ENCODE data around the gene RNF13. TPM values are rescaled to one million over a fixed set of nuclear protein-coding genes. Genes with fewer than 3 reads are reported as not detected.

Gene RNF13
- polyA plus RNA-seq, 3 donors: 31.6 to 48.0 (median 43.0) TPM

DNA sequence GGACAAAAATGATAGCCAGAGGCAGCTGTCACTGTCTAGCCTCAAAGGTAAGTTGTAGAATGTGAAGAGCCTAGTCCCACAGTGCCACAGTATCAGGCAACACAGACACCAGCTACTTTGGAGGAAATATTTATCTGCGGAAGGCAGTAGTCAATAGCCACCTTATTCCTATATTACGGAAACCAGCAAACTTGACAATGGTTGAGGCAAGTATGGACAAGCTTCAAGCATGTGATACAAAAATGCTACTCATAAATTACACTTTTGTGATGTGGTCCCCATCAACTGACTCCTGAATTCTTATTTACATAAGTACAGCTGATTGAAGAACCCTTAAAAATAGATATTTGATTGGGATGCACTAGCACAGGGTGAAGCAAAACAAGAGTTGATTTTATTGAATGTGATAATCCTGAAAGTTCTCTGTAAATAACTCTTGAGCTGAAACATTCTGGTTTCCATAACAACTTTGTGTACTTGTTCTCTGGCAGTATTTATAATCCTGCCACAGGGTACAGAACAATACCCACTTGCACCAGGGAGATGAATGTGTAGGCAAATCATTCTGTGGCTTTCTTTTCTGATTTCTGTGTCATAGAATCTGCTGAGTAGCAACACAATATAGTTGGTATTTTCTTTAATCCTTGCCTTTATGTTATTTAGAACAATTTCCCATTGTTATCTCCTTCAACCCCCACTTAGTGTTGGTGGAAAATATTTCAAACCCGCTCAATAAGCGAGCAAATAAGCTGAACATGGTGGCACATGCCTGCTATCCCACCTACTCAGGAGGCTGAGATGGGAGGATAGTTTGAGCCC is 20.4 kb upstream of the RNF13 start, which contains the start of gene ANKUB1:
Gene ANKUB1, minus strand, starts transcription at position 103 of the 819 bp plus-strand sequence. CDS start 188 bp downstream, outside the sequence.
- no peak within 1 kb of the TSS for H3K27ac ChIP-seq (ENCODE audit: low read depth, low read length)
- 89 to 94% (median 93%) methylated on average over 4 of the region's 4 CpGs for WGBS, 3 donors

GRCh38 chr3:149796026-149796425 is 17.0 kb upstream of the RNF13 start:
- WGBS, 3 donors: 56 to 97% (median 66%) methylated on average over 1 of the region's 1 CpG
- H3K27ac ChIP-seq (ENCODE audit: low read depth, low read length): no peak overlapping the region

GRCh38 chr3:149800693-149801092 is 12.3 kb upstream of the RNF13 start:
- WGBS, 3 donors: 92 to 95% (median 94%) methylated on average over 8 of the region's 8 CpGs
- H3K27ac ChIP-seq (ENCODE audit: low read depth, low read length): no peak overlapping the region

DNA sequence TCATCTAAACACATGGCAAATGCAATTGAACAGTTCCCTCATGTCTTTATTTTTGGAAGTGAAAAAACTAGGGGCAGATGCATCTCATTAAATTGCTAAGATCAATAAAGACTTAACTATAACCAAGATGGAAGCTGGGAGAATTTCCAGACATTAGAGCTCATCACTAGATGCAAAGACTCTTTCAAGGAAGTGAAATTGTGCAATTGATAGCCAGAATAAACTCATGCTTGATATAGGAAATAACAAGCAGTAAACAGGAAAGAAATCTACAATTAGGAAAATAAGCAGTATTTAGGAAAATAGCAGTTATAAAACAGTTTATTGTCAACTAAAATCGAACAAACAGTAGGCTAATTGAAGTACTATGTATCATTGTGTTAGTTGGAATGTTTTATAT is 11.8 kb upstream of the RNF13 start:
- H3K27ac ChIP-seq (ENCODE audit: low read depth, low read length): no peak overlapping the region
- 58 to 91% (median 72%) methylated on average over 1 of the region's 1 CpG for WGBS, 3 donors

DNA sequence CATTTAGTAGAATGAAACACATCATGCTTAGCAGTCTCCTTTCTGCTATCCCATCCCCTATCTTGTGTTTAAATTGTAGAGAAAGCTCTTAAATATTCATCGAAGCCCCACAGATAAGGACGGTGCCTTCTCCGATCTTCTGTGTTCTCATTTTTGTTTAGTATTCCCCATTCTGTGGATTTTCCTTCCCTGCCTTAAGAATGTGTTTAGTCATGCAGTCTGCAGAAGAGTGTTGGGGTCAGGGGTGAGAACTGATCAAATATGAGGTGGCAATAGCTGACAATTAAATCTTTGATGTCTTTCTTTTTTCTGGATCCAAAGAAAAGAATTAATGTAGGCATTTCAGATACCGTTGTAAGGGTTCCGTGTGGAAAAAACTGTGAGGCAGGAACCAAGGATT is 11.4 kb upstream of the RNF13 start:
- 51 to 67% (median 66%) methylated on average over 5 of the region's 5 CpGs for WGBS, 3 donors

DNA sequence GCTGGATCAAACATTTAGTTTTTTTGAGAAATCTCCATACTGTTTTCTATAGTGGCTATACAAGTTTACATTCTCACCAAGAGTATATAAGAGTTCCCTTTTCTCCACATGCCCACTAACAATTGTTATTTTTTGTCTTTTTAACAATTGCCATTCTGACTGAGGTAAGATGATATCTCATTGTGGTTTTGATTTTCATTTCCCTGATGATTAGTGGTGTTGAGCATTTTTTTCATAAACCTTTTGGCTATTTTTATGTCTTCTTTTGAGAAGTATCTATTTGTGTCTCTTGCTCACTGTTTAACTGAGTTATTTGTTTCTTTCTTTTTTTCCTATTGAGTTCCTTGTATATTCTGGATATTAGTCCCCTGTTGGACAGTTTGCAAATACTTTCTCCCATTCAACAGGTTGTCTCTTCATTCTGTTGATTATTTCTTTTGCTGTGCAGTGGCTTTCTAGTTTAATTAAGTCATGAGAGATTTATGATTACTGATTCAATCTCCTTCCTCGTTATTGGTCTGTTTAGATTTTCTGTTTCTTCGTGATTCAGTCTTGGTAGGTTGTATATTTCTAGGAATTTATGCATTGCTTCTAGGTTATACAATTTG is 6.7 kb upstream of the RNF13 start:
- 60 to 77% (median 68%) methylated on average over 2 of the region's 2 CpGs for WGBS, 3 donors
- H3K27ac ChIP-seq (ENCODE audit: low read depth, low read length): no peak overlapping the region

More for the DNA sequence above, 11.4 kb upstream of the RNF13 start:
- H3K27ac ChIP-seq (ENCODE audit: low read depth, low read length): no peak overlapping the region

- 26 to 35% (median 30%) methylated on average over 4 of the region's 4 CpGs for WGBS, 3 donors
- H3K27ac ChIP-seq (ENCODE audit: low read depth, low read length): no peak overlapping the region
Observed at GRCh38 chr3:149808209-149808829, 4.7 kb upstream of the RNF13 start.

GRCh38 chr3:149809699-149810098 is 3.3 kb upstream of the RNF13 start:
- no peak overlapping the region for H3K27ac ChIP-seq (ENCODE audit: low read depth, low read length)

GRCh38 chr3:149810846-149811245 is 2.2 kb upstream of the RNF13 start:
- H3K27ac ChIP-seq (ENCODE audit: low read depth, low read length): no peak overlapping the region
- WGBS, 3 donors: 90 to 97% (median 92%) methylated on average over 2 of the region's 2 CpGs

- WGBS, 3 donors: 10 to 25% (median 23%) methylated on average over 13 of the region's 13 CpGs
- peak overlapping the region; percentile 99 for H3K27ac ChIP-seq (ENCODE audit: low read depth, low read length)
Observed at GRCh38 chr3:149812165-149812605, 830 bp upstream of the RNF13 start.

DNA sequence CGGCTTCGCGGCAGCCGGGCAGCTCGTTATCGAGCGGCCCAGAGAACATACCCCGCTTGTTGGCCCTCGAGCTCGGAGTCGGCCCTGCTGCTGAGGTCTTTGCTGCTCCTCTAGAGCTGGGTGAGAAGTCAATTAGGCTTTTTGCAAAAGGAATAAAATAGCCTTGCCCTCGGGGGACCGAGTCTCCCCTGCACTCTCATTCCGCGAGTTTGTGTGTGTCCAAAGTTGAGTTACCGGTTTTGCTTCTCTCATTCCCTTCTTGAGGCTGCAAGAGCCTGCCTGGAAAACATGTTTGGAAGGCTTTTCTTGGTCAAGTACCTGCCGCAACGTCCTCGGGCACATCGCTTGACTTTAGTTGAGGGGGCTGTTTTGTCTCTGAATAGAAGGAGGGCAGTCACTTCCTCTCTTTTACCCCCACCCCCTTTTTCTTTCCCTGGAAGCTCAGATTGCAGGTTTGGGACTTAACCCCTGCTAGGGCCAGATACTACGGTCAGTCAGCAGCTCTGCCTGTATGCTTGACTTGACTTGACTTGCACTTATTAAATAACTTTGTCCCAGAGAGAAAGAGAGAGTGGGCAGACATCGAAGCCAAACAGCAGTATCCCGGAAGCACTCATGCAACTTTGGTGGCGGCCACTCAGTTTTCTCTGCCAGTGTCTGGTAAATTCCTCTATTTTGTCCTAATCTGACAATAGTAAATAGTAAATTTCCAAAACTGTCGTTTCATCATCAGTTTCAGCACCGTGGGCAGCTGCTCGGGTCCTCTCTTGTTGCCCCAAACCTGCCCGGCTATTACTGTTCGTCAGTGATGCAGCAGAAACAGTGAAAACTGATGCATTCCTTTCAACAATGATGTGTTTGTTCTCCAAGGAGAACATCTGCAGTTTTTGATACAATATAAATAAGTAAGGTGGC is 609 bp downstream of the RNF13 start:
- WGBS, 3 donors: 0% methylated on average over 29 of the region's 29 CpGs
- peak overlapping the region; percentile 74 for H3K27ac ChIP-seq (ENCODE audit: low read depth, low read length)

DNA sequence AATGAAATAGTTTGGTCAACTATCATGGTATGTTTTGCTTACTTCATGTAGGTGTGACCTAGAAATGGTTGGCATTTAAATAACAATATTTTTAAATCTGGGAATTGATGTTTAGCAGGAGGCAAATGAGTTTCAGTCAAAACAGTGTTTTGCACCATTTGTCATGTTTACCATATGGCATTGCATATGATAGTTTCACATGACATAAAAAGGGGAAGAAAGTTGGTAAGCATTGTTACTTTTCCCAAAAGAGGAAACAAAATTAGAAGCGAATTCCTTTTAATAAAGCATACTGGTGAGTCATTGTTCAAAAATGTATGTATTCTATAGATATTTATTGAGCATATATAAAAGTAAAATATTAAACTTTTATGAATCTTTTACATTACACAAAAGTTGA is 2.3 kb downstream of the RNF13 start:
- WGBS, 3 donors: 49 to 82% (median 77%) methylated on average over 1 of the region's 1 CpG
- no peak overlapping the region for H3K27ac ChIP-seq (ENCODE audit: low read depth, low read length)

- no peak overlapping the region for H3K27ac ChIP-seq (ENCODE audit: low read depth, low read length)
- 89 to 94% (median 92%) methylated on average over 3 of the region's 3 CpGs for WGBS, 3 donors
Observed at GRCh38 chr3:149815728-149816127, 2.7 kb downstream of the RNF13 start.

GRCh38 chr3:149816311-149816710 is 3.3 kb downstream of the RNF13 start:
- H3K27ac ChIP-seq (ENCODE audit: low read depth, low read length): no peak overlapping the region

DNA sequence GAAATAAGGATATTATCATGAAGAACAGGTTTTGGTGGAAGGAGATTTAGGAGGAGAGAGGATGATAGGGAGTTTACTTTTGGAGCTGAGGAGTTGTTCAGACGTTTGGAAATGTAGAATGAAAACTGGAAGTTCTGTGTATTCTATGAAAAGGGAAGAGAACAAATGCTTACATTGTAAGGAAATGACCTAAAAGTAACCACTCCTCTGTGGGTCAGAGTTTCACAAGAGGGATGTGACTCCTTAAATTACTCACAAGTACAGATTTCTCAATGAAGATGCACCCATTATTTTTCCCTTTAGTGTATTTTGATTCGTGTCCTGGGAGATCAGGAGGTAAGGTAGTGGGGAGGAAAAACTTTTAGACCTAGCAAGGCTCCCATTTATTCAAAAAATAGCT is 4.0 kb downstream of the RNF13 start:
- H3K27ac ChIP-seq (ENCODE audit: low read depth, low read length): no peak overlapping the region
- 35 to 70% (median 39%) methylated on average over 2 of the region's 2 CpGs for WGBS, 3 donors

More at GRCh38 chr3:149816311-149816710, 3.3 kb downstream of the RNF13 start:
- 32 to 47% (median 45%) methylated on average over 3 of the region's 3 CpGs for WGBS, 3 donors

DNA sequence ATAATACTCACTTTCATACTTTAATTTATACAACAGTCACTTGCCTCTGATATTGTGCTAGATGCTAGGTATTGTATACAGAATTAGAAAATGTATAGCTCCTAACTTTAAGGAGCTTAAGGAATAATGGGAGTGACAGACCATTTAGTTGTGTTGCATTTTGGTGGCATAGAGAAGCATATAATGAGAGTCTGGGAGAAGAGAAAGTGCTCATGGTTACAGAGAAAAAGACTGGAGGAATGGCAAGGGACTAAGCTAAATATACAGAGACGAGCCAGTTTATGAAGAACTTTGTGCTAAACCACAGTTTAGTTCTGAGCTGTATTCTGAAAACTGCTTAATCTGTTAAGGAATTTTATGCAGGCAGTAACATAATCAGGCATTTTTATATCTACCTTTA is 6.4 kb downstream of the RNF13 start:
- 77 to 90% (median 89%) methylated on average over 1 of the region's 1 CpG for WGBS, 3 donors

DNA sequence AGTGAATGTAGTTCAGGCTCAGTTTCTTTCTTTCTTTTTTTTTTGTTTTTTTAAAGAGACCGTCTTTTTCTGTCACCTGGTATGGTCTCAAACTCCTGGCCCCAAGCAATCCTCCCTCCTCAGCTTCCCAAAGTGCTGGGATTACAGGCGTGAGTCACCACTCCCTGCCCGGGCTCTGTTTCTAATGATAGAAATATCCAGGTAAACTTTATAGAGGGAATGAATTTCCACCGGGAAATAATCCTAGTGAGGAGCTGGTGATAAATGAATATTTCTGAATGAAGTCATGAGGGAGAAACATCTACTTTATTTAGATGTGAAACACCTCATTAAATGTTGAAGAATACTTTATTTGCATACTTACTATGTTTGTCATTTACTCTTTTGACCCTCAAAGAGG is 7.2 kb downstream of the RNF13 start:
- no peak overlapping the region for H3K27ac ChIP-seq (ENCODE audit: low read depth, low read length)
- 58 to 84% (median 84%) methylated on average over 4 of the region's 4 CpGs for WGBS, 3 donors

More for the DNA sequence above, 6.4 kb downstream of the RNF13 start:
- no peak overlapping the region for H3K27ac ChIP-seq (ENCODE audit: low read depth, low read length)

DNA sequence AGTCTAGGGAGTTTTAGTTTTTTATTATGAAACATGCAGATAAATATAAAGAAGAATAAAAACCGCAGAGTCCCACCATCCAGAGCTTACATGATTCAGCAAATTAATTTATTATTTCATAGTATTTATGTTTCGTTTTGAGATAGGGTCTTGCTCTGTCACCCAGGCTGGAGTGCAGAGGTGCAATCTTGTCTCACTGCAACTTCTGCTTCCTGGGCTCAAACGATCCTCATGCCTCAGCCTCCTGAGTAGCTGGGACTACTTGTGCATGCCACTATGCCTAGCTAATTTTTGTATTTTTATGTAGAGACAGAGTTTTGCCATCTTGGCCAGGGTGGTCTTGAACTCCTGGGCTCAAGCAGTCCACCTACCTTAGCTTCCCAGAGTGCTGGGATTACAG is 13.6 kb downstream of the RNF13 start:
- WGBS, 3 donors: 75 to 91% (median 79%) methylated on average over 3 of the region's 3 CpGs
- H3K27ac ChIP-seq (ENCODE audit: low read depth, low read length): no peak overlapping the region
